GM23338 (cell line): Measurements from ENCODE around the gene JMY. TPM values are rescaled to one million over a fixed set of nuclear protein-coding genes. Genes with fewer than 3 reads are reported as not detected.

Source experiments
- ATAC-seq: fragments of 200-7000 bp; cut with Tn5 transposase; 3 replicates; pipeline ENCODE4 v1.9.1; 2020
- DNase-seq: peaks from one replicate; pipeline ENCODE4 v3.0.0-alpha.2; 2015; ENCODE audit warnings: low spot score
- H2AFZ ChIP-seq: fragments of 200-600 bp; sonication (generic); 2 replicates; pipeline ENCODE4 v1.8.0; 2016; ENCODE audit warnings: antibody characterized with exemption, mild to moderate bottlenecking, moderate library complexity
- H3F3A ChIP-seq: fragments of 200-600 bp; sonication (generic); replicated peaks from 2 replicates; pipeline ENCODE4 v1.8.0; 2017; ENCODE audit warnings: antibody characterized with exemption, mixed run types, low read depth
- H3K27ac ChIP-seq: fragments of 200-600 bp; sonication (generic); 2 replicates; pipeline ENCODE4 v1.6.1; 2016; ENCODE audit warnings: low read depth
- H3K27me3 ChIP-seq: fragments of 200-600 bp; sonication (generic); 2 replicates; pipeline ENCODE4 v1.8.0; 2016; ENCODE audit warnings: mild to moderate bottlenecking, mixed run types, moderate library complexity; ENCODE audit not compliant: insufficient read depth
- H3K36me3 ChIP-seq: fragments of 200-600 bp; sonication (generic); 2 replicates; pipeline ENCODE4 v1.8.0; 2016; ENCODE audit warnings: mild to moderate bottlenecking; ENCODE audit not compliant: insufficient read depth
- H3K4me1 ChIP-seq: fragments of 200-600 bp; sonication (generic); 2 replicates; pipeline ENCODE4 v1.8.0; 2016; ENCODE audit warnings: mild to moderate bottlenecking, moderate library complexity; ENCODE audit not compliant: insufficient read depth
- H3K4me2 ChIP-seq: fragments of 200-600 bp; sonication (generic); 2 replicates; pipeline ENCODE4 v1.7.1; 2017; ENCODE audit warnings: mixed run types
- H3K4me3 ChIP-seq: fragments of 200-600 bp; sonication (generic); 2 replicates; pipeline ENCODE4 v1.6.1; 2016; ENCODE audit warnings: mixed run types
- H3K79me2 ChIP-seq: fragments of 200-600 bp; sonication (generic); replicated peaks from 2 replicates; pipeline ENCODE4 v1.8.0; 2017; ENCODE audit warnings: mild to moderate bottlenecking; ENCODE audit not compliant: insufficient read depth
- H3K9me2 ChIP-seq: fragments of 200-600 bp; sonication (generic); 2 replicates; pipeline ENCODE4 v1.8.0; 2017; ENCODE audit not compliant: insufficient read depth
- H4K20me1 ChIP-seq: fragments of 200-600 bp; sonication (generic); replicated peaks from 2 replicates; pipeline ENCODE4 v1.8.0; 2017; ENCODE audit warnings: mild to moderate bottlenecking; ENCODE audit not compliant: insufficient read depth
- H3K27ac Mint-ChIP-seq: 2 replicates; pipeline ENCODE4 v1.8.0; 2020; ENCODE audit warnings: inconsistent platforms, mild to moderate bottlenecking, moderate library complexity, mixed read lengths
- H3K27me3 Mint-ChIP-seq: 3 replicates; pipeline ENCODE4 v1.8.0; 2022; ENCODE audit warnings: low read depth, mild to moderate bottlenecking, moderate library complexity, mixed read lengths, inconsistent platforms; ENCODE audit not compliant: insufficient read depth, poor library complexity
- H3K36me3 Mint-ChIP-seq: 3 replicates; pipeline ENCODE4 v1.8.0; 2021; ENCODE audit warnings: low read depth, mild to moderate bottlenecking, inconsistent platforms, moderate library complexity, mixed read lengths
- H3K4me1 Mint-ChIP-seq: 3 replicates; pipeline ENCODE4 v1.8.0; 2020; ENCODE audit warnings: mild to moderate bottlenecking, inconsistent platforms, mixed read lengths
- H3K4me3 Mint-ChIP-seq: 3 replicates; pipeline ENCODE4 v1.8.0; 2021; ENCODE audit warnings: moderate library complexity, mild to moderate bottlenecking, inconsistent platforms, mixed read lengths
- H3K9me3 Mint-ChIP-seq: 3 replicates; pipeline ENCODE4 v1.8.0; 2020; ENCODE audit warnings: moderate library complexity, mild to moderate bottlenecking, inconsistent platforms, mixed read lengths
- CREB1 ChIP-seq: fragments of 250-450 bp; sonication (Bioruptor Pico); IDR thresholded peaks from 2 replicates; pipeline ENCODE4 v1.5.0; 2020; ENCODE audit warnings: low read depth, mild to moderate bottlenecking, moderate library complexity
- CTCF ChIP-seq, 2 experiments: fragments of 200-600 bp in 1 of 2; sonication (generic) in 1 of 2; conservative IDR thresholded peaks; 2 replicates each; pipeline versions ENCODE4 v1.5.1 to v1.6.1; 2016 to 2017; ENCODE audit warnings: antibody characterized with exemption in 2 of 2, low read depth in 2 of 2, mild to moderate bottlenecking in 2 of 2, moderate library complexity in 1 of 2
- ETS1 ChIP-seq: IDR thresholded peaks from 2 replicates; pipeline ENCODE4 v1.6.1; 2016; ENCODE audit warnings: antibody characterized with exemption
- EZH2 ChIP-seq: fragments of 200-600 bp; sonication (generic); IDR thresholded peaks from one replicate; pipeline ENCODE4 v1.8.0; 2017; ENCODE audit warnings: antibody characterized with exemption, mild to moderate bottlenecking, low read depth; ENCODE audit not compliant: unreplicated experiment
- EZH2phosphoT487 ChIP-seq: fragments of 200-600 bp; sonication (generic); IDR thresholded peaks from one replicate; pipeline ENCODE4 v1.8.1; 2018; ENCODE audit warnings: antibody characterized with exemption; ENCODE audit not compliant: unreplicated experiment
- JUNB ChIP-seq: IDR thresholded peaks from one replicate; pipeline ENCODE4 v1.6.1; 2016; ENCODE audit warnings: antibody characterized with exemption; ENCODE audit not compliant: unreplicated experiment
- NANOG ChIP-seq: IDR thresholded peaks from 2 replicates; pipeline ENCODE4 v1.6.1; 2016; ENCODE audit warnings: antibody characterized with exemption, borderline replicate concordance
- POLR2AphosphoS5 ChIP-seq: IDR thresholded peaks from 2 replicates; pipeline ENCODE4 v1.6.1; 2016; ENCODE audit warnings: antibody characterized with exemption, low read depth
- REST ChIP-seq: IDR thresholded peaks from one replicate; pipeline ENCODE4 v1.6.1; 2018; ENCODE audit warnings: antibody characterized with exemption; ENCODE audit not compliant: unreplicated experiment
- STAT1 ChIP-seq: IDR thresholded peaks from one replicate; pipeline ENCODE4 v1.6.1; 2016; ENCODE audit warnings: antibody characterized with exemption; ENCODE audit not compliant: unreplicated experiment
- ZNF114 ChIP-seq: fragments of 250-450 bp; sonication (Bioruptor Pico); IDR thresholded peaks from 2 replicates; pipeline ENCODE4 v1.5.0; 2020; ENCODE audit warnings: mild to moderate bottlenecking, moderate library complexity
- ZNF331 ChIP-seq: fragments of 250-450 bp; sonication (Bioruptor Pico); IDR thresholded peaks from 2 replicates; pipeline ENCODE4 v1.5.0; 2020; ENCODE audit warnings: low read depth, mild to moderate bottlenecking, moderate library complexity
- ZNF462 ChIP-seq: fragments of 250-450 bp; sonication (Bioruptor Pico); IDR thresholded peaks from 2 replicates; pipeline ENCODE4 v1.5.0; 2020; ENCODE audit warnings: mild to moderate bottlenecking, moderate library complexity
- polyA plus RNA-seq: library from polyadenylated mRNA; unstranded; fragments of >200 nt; fragmentation: Nextera tagmentation; extraction: Ambion mirVana; gene quantifications from 2 replicates; pipeline ENCODE4 v1.2.1, GENCODE V29; 2016
- total RNA-seq: library from RNA; depleted of rRNA; stranded (reverse); fragments of >200 nt; shearing (Covaris generic); gene quantifications from 2 replicates; pipeline ENCODE4 v1.2.3, GENCODE V29; 2014

Gene JMY
- total and polyA plus RNA-seq, 2 experiments from 2014 or later: 6.2 to 18.4 TPM

- no peak for TF ChIP-seq REST
- no peak for TF ChIP-seq POLR2AphosphoS5
- TF ChIP-seq CREB1 (CRISPR knock-in tag): no peak
- TF ChIP-seq JUNB: no peak
- no peak for TF ChIP-seq STAT1
- no peak for TF ChIP-seq ZNF114 (CRISPR knock-in tag)
- TF ChIP-seq EZH2phosphoT487: no peak
Observed at GRCh38 chr5:79261897-79262296, 26.0 kb downstream of the JMY start (continued).

GRCh38 chr5:79263290-79263689 lies 27.4 kb downstream of the JMY start:
- H3F3A ChIP-seq: no peaks in the 10 kb centered on the region
- peak overlapping the region; percentile 2 for H3K27ac ChIP-seq
- Mint-ChIP-seq H3K4me3 (no peak overlapping the region), H3K27me3 (peaks cover 5% of the 10 kb centered on the region), H3K4me1 (peaks cover 28% of the 10 kb centered on the region), H3K36me3 (no peaks in the 10 kb centered on the region), H3K27ac (peak overlapping the region; percentile 96), H3K9me3 (no peaks in the 10 kb centered on the region)
- no peaks in the 10 kb centered on the region for H3K27me3 ChIP-seq
- H3K4me3 ChIP-seq: no peak overlapping the region
- H3K36me3 ChIP-seq: no peaks in the 10 kb centered on the region
- peaks cover 28% of the 10 kb centered on the region for H3K4me1 ChIP-seq
- DNase-seq (no peak), ATAC-seq (no peak)
- peak overlapping the region; percentile 12 for H3K4me2 ChIP-seq
- H3K9me2 ChIP-seq: no peaks in the 10 kb centered on the region
- H4K20me1 ChIP-seq: no peaks in the 10 kb centered on the region
- peaks cover 80% of the 10 kb centered on the region for H3K79me2 ChIP-seq
- no peak overlapping the region for H2AFZ ChIP-seq
- no peak for TF ChIP-seq EZH2phosphoT487
- TF ChIP-seq EZH2: no peak
- TF ChIP-seq CREB1 (CRISPR knock-in tag): no peak
- no peak for TF ChIP-seq STAT1
- TF ChIP-seq ETS1: no peak
- no peak for TF ChIP-seq JUNB
- TF ChIP-seq POLR2AphosphoS5: no peak
- TF ChIP-seq NANOG: no peak
- no peak for TF ChIP-seq ZNF331
- TF ChIP-seq ZNF114 (CRISPR knock-in tag): no peak
- no peak for TF ChIP-seq ZNF462 (CRISPR knock-in tag)
- no peak for TF ChIP-seq CTCF (conservative IDR thresholded peaks at IDR 0.05; ENCODE audit: low read depth in 2 of 2)
